DMS153 treated with DMSO at 0.1 percent for 48 hours (cell line): Measurements from ENCODE around the gene ZNF546.
"Not testable (repeated sequence)": the region's sequence is repeated elsewhere in the genome, so short reads cannot be mapped to it uniquely, and the experiment has no call there.

Source experiments
- DNase-seq: peaks from one replicate; lab custom pipeline; 2025; ENCODE audit not compliant: unreplicated experiment; lab: John Stamatoyannopoulos, UW

Gene ZNF546

GRCh38 chr19:39983695-39984300 lies 13.1 kb upstream of the ZNF546 start:
- no peak for DNase-seq

- DNase-seq = no peak
These were observed 10.2 kb upstream of the ZNF546 start for GRCh38 chr19:39986643-39987042.

GRCh38 chr19:39987167-39987566 lies 9.7 kb upstream of the ZNF546 start:
- no peak for DNase-seq

GRCh38 chr19:39987596-39987995 lies 9.3 kb upstream of the ZNF546 start:
- no peak for DNase-seq

GRCh38 chr19:39993605-39994004 lies 3.3 kb upstream of the ZNF546 start:
- no peak for DNase-seq

- DNase-seq = no peak
These were observed 2.5 kb upstream of the ZNF546 start for GRCh38 chr19:39994361-39994760.

- DNase-seq = no peak
These were observed 1.1 kb upstream of the ZNF546 start for GRCh38 chr19:39995794-39996193.

- no peak for DNase-seq
These were observed 546 bp upstream of the ZNF546 start for GRCh38 chr19:39996218-39996810.

- no peak for DNase-seq
These were observed 867 bp downstream of the ZNF546 start for GRCh38 chr19:39997638-39998216.

GRCh38 chr19:39998501-39998900 lies 1.6 kb downstream of the ZNF546 start:
- DNase-seq = no peak

- DNase-seq = no peak
These were observed 8.9 kb downstream of the ZNF546 start for GRCh38 chr19:40005691-40006272.

GRCh38 chr19:40006273-40006691 lies 9.4 kb downstream of the ZNF546 start:
- no peak for DNase-seq

- DNase-seq = no peak
These were observed 12.8 kb downstream of the ZNF546 start for GRCh38 chr19:40009674-40010073.

GRCh38 chr19:40013991-40014390 lies 17.1 kb downstream of the ZNF546 start:
- DNase-seq = no peak

- no peak for DNase-seq
These were observed 27.1 kb downstream of the ZNF546 start for GRCh38 chr19:40023969-40024368.

GRCh38 chr19:40025938-40026596 lies 29.2 kb downstream of the ZNF546 start:
- DNase-seq = no peak

GRCh38 chr19:40026597-40026970 lies 29.7 kb downstream of the ZNF546 start:
- no peak for DNase-seq

- DNase-seq = no peak
These were observed 37.2 kb downstream of the ZNF546 start for GRCh38 chr19:40033989-40034560.

GRCh38 chr19:40035996-40036395 lies 39.1 kb downstream of the ZNF546 start:
- DNase-seq = no peak

GRCh38 chr19:40038047-40038446 lies 41.2 kb downstream of the ZNF546 start:
- DNase-seq = not testable (repeated sequence)

GRCh38 chr19:40041718-40042117 lies 44.9 kb downstream of the ZNF546 start:
- not testable (repeated sequence) for DNase-seq
